IPS DF 19.7 (cell line): Measurements from ENCODE around the gene CCT8L2.
"Not testable (repeated sequence)": the region's sequence is repeated elsewhere in the genome, so short reads cannot be mapped to it uniquely, and the experiment has no call there.

Source experiments
- DNase-seq: peaks from one replicate; pipeline ENCODE4 v3.0.0-alpha.2; 2013; ENCODE audit warnings: low read depth, low spot score

CCT8L2 gene

GRCh38 chr22:16592710-16593109 is at the start of gene CCT8L2:
TSS of gene CCT8L2 (minus strand) at chr22:16592810. CDS start at chr22:16592550, 260 bp downstream.
- not testable (repeated sequence) for DNase-seq

- not testable (repeated sequence) for DNase-seq
Measured at GRCh38 chr22:16635442-16635841, 42.8 kb upstream of the CCT8L2 start.

GRCh38 chr22:16634092-16634491 is 41.5 kb upstream of the CCT8L2 start:
- DNase-seq = not testable (repeated sequence)

GRCh38 chr22:16628476-16628875 is 35.9 kb upstream of the CCT8L2 start:
- not testable (repeated sequence) for DNase-seq

- not testable (repeated sequence) for DNase-seq
Measured at GRCh38 chr22:16625018-16625417, 32.4 kb upstream of the CCT8L2 start.

GRCh38 chr22:16623595-16623994 is 31.0 kb upstream of the CCT8L2 start:
- DNase-seq = not testable (repeated sequence)

GRCh38 chr22:16617516-16617915 is 24.9 kb upstream of the CCT8L2 start:
- DNase-seq = not testable (repeated sequence)

GRCh38 chr22:16616390-16616938 is 23.9 kb upstream of the CCT8L2 start:
- DNase-seq = not testable (repeated sequence)

GRCh38 chr22:16615606-16616245 is 23.1 kb upstream of the CCT8L2 start:
- DNase-seq = not testable (repeated sequence)

- DNase-seq = no peak
Measured at GRCh38 chr22:16609548-16610261, 17.1 kb upstream of the CCT8L2 start.

- no peak for DNase-seq
Measured at GRCh38 chr22:16608931-16609330, 16.3 kb upstream of the CCT8L2 start.

GRCh38 chr22:16604257-16604998 is 11.8 kb upstream of the CCT8L2 start:
- DNase-seq = not testable (repeated sequence)

- not testable (repeated sequence) for DNase-seq
Measured at GRCh38 chr22:16603770-16604242, 11.2 kb upstream of the CCT8L2 start.

GRCh38 chr22:16603448-16603768 is 10.8 kb upstream of the CCT8L2 start:
- DNase-seq = no peak

GRCh38 chr22:16602728-16603447 is 10.3 kb upstream of the CCT8L2 start:
- not testable (repeated sequence) for DNase-seq

- not testable (repeated sequence) for DNase-seq
Measured at GRCh38 chr22:16602224-16602727, 9.7 kb upstream of the CCT8L2 start.

GRCh38 chr22:16601437-16602223 is 9.0 kb upstream of the CCT8L2 start:
- DNase-seq = no peak

GRCh38 chr22:16600644-16601436 is 8.2 kb upstream of the CCT8L2 start:
- not testable (repeated sequence) for DNase-seq

- DNase-seq = not testable (repeated sequence)
Measured at GRCh38 chr22:16599648-16600047, 7.0 kb upstream of the CCT8L2 start.
